ENCODE measurements around the gene PHC3. TPM values are rescaled to one million over a fixed set of nuclear protein-coding genes. Genes with fewer than 3 reads are reported as not detected.
A peak's percentile ranks its signal among the peaks of the same experiment; 100 is the strongest.

Gene PHC3
- total and polyA plus RNA-seq, 4 donors: 6.1 to 131 (median 59.9) TPM

DNA sequence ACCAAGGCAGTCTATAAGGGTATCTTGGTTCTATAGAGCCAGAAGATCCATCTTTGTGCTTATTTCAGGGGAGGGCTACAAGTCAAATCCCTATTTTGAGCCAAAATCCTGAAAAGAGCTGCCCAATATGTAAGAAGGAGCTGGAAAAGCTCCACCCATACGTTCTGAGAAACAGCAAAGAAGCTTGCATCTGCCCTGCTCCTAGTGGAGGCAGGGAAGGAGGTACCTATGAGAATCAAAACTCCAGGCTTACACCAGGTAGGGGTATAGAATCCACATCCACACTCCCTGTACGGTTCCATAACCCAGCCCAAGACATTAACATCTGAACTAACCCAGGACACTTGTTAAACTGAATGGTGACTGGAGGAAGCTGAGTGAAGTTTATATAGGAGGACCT lies 30.0 kb downstream of the PHC3 start:
- no peaks in the 10 kb centered on the region for H3K27me3 ChIP-seq (ENCODE audit: control insufficient read depth in 1 of 2, insufficient read depth in 2 of 2, low read length in 1 of 2)
- no peak overlapping the region for H3K27ac ChIP-seq (ENCODE audit: low read depth in 1 of 2, low read length in 2 of 2)
- WGBS, 2 donors: 36 to 53% methylated on average over 2 of the region's 2 CpGs
- no peak for DNase-seq
- ATAC-seq (ENCODE audit: low FRiP score): peak; percentile 52
- intact Hi-C loops (cut with DNase I): no loop called here
- H3K9me3 ChIP-seq (ENCODE audit: control insufficient read depth, low read length): no peaks in the 10 kb centered on the region
- H3K36me3 ChIP-seq (ENCODE audit: control insufficient read depth in 1 of 2, insufficient read depth in 2 of 2, low read length in 1 of 2): peaks cover 0 to 2% of the 10 kb centered on the region in 2 donors
- peaks cover 2 to 5% of the 10 kb centered on the region in 2 donors for H3K4me1 ChIP-seq (ENCODE audit: control insufficient read depth in 1 of 2, insufficient read depth in 2 of 2, low read length in 2 of 2)
- no peak overlapping the region for H3K4me3 ChIP-seq (ENCODE audit: low read length in 2 of 2)

DNA sequence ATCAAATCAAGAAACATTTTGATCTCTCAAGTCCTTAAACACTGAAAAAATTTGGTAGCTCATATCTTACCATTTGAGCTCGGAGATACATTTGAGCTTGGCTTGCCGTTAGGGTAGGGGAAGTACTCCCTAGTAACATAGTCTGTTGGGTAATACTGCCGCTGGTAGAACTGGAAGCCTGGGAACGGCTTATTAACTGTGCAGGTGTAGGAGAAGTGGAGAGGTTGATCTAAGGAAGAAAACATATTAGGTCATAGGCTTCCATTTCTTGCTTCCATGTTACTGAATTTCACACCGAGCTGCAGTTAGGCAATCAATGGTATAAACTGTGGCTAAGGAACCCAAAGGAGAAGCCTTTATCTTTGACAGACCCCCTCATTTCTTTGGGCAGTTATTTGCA lies 32.5 kb downstream of the PHC3 start:
- peaks cover 0 to 2% of the 10 kb centered on the region in 2 donors for H3K4me1 ChIP-seq (ENCODE audit: control insufficient read depth in 1 of 2, insufficient read depth in 2 of 2, low read length in 2 of 2)
- no peak for ATAC-seq (ENCODE audit: low FRiP score)
- 95 to 96% methylated on average over 5 of the region's 5 CpGs for WGBS, 2 donors

DNA sequence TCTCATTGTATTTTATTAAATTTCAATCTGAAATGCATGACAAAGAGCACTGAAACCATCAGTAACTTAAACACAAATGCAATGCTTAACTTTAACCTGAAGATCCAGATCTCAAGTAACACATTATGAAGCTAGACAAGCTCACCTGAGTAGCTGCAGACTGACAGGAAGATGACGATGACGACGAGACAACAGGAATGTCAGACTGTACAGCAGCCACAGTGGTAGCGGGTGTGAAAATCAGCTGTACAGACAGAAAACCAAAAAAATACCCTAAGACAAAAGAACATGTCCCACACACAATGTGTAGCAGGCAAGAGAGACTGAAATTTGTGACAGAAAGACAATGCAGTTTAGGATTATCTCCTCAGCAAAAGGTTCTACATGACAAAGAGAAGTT lies 36.3 kb downstream of the PHC3 start:
- intact Hi-C loops (cut with DNase I): no loop called here
- WGBS, 2 donors: 92 to 96% methylated on average over 4 of the region's 4 CpGs
- H3K36me3 ChIP-seq (ENCODE audit: control insufficient read depth in 1 of 2, insufficient read depth in 2 of 2, low read length in 1 of 2): peaks cover 0 to 6% of the 10 kb centered on the region in 2 donors

More for the DNA sequence above, 32.5 kb downstream of the PHC3 start:
- no peak for DNase-seq
- intact Hi-C loops (cut with DNase I): no loop called here
- Histone ChIP-seq H3K9me3 (ENCODE audit: control insufficient read depth, low read length) (no peaks in the 10 kb centered on the region), H3K36me3 (ENCODE audit: control insufficient read depth in 1 of 2, insufficient read depth in 2 of 2, low read length in 1 of 2) (peaks cover 0 to 2% of the 10 kb centered on the region in 2 donors), H3K27me3 (ENCODE audit: control insufficient read depth in 1 of 2, insufficient read depth in 2 of 2, low read length in 1 of 2) (no peaks in the 10 kb centered on the region), H3K4me3 (ENCODE audit: low read length in 2 of 2) (no peak overlapping the region), H3K27ac (ENCODE audit: low read depth in 1 of 2, low read length in 2 of 2) (no peak overlapping the region)

DNA sequence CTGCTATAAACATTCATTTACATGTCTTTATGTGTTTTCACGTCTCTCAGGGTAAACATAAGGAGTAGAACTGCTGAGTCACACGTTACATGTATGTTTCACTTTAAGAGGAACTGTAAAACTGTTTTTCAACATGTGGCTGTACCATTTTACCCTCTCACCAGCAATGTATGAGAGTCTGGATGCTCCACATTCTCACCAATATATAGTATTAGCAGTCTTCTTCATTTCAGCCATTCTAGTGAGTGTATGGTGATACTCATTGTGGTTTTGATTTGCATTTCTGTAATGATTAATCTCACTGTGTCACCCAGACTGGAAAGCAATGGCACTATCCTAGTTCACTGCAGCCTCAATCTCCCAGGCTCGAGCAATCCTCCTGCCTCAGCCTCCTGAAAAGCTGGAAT lies 37.1 kb downstream of the PHC3 start:
- DNase-seq (no peak), ATAC-seq (ENCODE audit: low FRiP score) (no peak)
- H3K9me3 ChIP-seq (ENCODE audit: control insufficient read depth, low read length): no peaks in the 10 kb centered on the region
- H3K36me3 ChIP-seq (ENCODE audit: control insufficient read depth in 1 of 2, insufficient read depth in 2 of 2, low read length in 1 of 2): peaks cover 0 to 6% of the 10 kb centered on the region in 2 donors
- H3K27me3 ChIP-seq (ENCODE audit: control insufficient read depth in 1 of 2, insufficient read depth in 2 of 2, low read length in 1 of 2): no peaks in the 10 kb centered on the region
- intact Hi-C loops (cut with DNase I): no loop called here
- H3K27ac ChIP-seq (ENCODE audit: low read depth in 1 of 2, low read length in 2 of 2): no peak overlapping the region
- no peak overlapping the region for H3K4me3 ChIP-seq (ENCODE audit: low read length in 2 of 2)
- 88 to 89% methylated on average over 3 of the region's 3 CpGs for whole genome bisulfite sequencing, 2 donors
- H3K4me1 ChIP-seq (ENCODE audit: control insufficient read depth in 1 of 2, insufficient read depth in 2 of 2, low read length in 2 of 2): peaks cover 0 to 1% of the 10 kb centered on the region in 2 donors

More for the DNA sequence above, 36.3 kb downstream of the PHC3 start:
- DNase-seq: no peak
- H3K4me1 ChIP-seq (ENCODE audit: control insufficient read depth in 1 of 2, insufficient read depth in 2 of 2, low read length in 2 of 2): no peaks in the 10 kb centered on the region
- no peak overlapping the region for H3K4me3 ChIP-seq (ENCODE audit: low read length in 2 of 2)
- ATAC-seq (ENCODE audit: low FRiP score): no peak
- H3K27ac ChIP-seq (ENCODE audit: low read depth in 1 of 2, low read length in 2 of 2): no peak overlapping the region
- no peaks in the 10 kb centered on the region for H3K9me3 ChIP-seq (ENCODE audit: control insufficient read depth, low read length)
- no peaks in the 10 kb centered on the region for H3K27me3 ChIP-seq (ENCODE audit: control insufficient read depth in 1 of 2, insufficient read depth in 2 of 2, low read length in 1 of 2)

DNA sequence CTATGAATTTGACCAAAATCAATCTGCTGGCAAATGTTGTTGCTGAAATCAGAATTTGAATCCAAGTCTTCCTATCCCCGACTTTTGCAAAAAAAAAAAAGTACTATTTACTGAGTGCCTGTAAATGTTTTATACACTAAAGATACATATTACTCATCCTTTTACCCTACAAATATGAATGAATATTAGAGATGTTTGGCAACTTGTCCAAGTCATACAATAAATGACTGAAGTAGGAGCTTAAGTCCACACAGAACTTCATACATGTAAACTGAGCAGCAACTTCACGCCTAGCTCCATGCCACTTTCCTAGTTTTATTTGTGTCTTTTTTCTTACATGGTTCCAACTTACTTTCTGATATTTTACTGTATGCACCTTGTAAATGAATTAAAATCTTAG lies 39.2 kb downstream of the PHC3 start:
- no peaks in the 10 kb centered on the region for H3K27me3 ChIP-seq (ENCODE audit: control insufficient read depth in 1 of 2, insufficient read depth in 2 of 2, low read length in 1 of 2)
- H3K9me3 ChIP-seq (ENCODE audit: control insufficient read depth, low read length): no peaks in the 10 kb centered on the region
- intact Hi-C loops (cut with DNase I): no loop called here
- 92 to 95% methylated on average over 2 of the region's 2 CpGs for WGBS, 2 donors
- peaks cover 0 to 1% of the 10 kb centered on the region in 2 donors for H3K4me1 ChIP-seq (ENCODE audit: control insufficient read depth in 1 of 2, insufficient read depth in 2 of 2, low read length in 2 of 2)
- no peak for ATAC-seq (ENCODE audit: low FRiP score)
- H3K36me3 ChIP-seq (ENCODE audit: control insufficient read depth in 1 of 2, insufficient read depth in 2 of 2, low read length in 1 of 2): peaks cover 0 to 3% of the 10 kb centered on the region in 2 donors
- H3K27ac ChIP-seq (ENCODE audit: low read depth in 1 of 2, low read length in 2 of 2): no peak overlapping the region
- no peak overlapping the region for H3K4me3 ChIP-seq (ENCODE audit: low read length in 2 of 2)
- no peak for DNase-seq

DNA sequence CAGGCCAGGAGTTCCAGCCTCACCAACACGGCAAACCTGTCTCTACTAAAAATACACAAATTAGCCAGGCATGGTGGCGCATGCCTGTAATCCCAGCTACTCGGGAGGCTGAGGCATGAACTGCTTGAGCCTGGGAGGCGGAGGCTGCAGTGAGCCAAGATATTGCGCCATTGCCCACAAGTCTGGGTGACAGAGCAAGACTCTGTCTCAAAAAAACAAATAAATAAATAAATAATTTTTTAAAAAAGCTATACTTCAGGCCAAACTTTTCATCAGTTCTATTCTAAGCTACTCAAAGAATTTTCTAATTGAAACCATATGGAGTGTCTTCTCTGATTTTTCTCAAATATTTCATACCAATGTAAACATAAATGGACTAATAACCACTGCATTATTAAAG lies 43.5 kb downstream of the PHC3 start:
- Histone ChIP-seq H3K36me3 (ENCODE audit: control insufficient read depth in 1 of 2, insufficient read depth in 2 of 2, low read length in 1 of 2) (peaks cover 0 to 6% of the 10 kb centered on the region in 2 donors), H3K9me3 (ENCODE audit: control insufficient read depth, low read length) (no peaks in the 10 kb centered on the region), H3K4me3 (ENCODE audit: low read length in 2 of 2) (no peak overlapping the region), H3K27ac (ENCODE audit: low read depth in 1 of 2, low read length in 2 of 2) (no peak overlapping the region), H3K4me1 (ENCODE audit: control insufficient read depth in 1 of 2, insufficient read depth in 2 of 2, low read length in 2 of 2) (peaks cover 0 to 1% of the 10 kb centered on the region in 2 donors), H3K27me3 (ENCODE audit: control insufficient read depth in 1 of 2, insufficient read depth in 2 of 2, low read length in 1 of 2) (no peaks in the 10 kb centered on the region)
- DNase-seq (no peak), ATAC-seq (ENCODE audit: low FRiP score) (no peak)
- intact Hi-C loops (cut with DNase I): no loop called here
- 93 to 98% methylated on average over 5 of the region's 5 CpGs for WGBS, 2 donors

DNA sequence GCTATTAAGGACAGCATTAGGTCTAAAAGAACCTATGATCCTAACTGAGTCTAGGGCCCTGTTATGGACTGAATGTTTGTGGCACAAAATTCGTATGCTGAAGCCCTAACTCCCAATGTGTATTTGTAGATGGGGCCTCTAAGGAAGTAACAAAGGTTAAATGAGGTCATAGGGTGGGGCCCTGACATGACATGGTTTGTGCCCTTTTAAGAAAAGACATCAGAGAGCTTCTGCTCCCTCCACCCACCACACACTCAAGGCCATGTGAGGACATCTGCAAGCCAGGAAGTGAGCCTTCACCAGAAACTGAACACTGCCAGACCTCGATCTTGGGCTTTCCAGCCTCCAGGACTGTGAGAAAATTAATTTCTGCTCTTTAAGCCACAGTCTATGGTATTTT lies 49.2 kb downstream of the PHC3 start:
- H3K4me3 ChIP-seq (ENCODE audit: low read length in 2 of 2): no peak overlapping the region
- intact Hi-C loops (cut with DNase I): no loop called here
- ATAC-seq (ENCODE audit: low FRiP score) (no peak), DNase-seq (no peak)
- H3K27ac ChIP-seq (ENCODE audit: low read depth in 1 of 2, low read length in 2 of 2): no peak overlapping the region
- peaks cover 0 to 8% of the 10 kb centered on the region in 2 donors for H3K36me3 ChIP-seq (ENCODE audit: control insufficient read depth in 1 of 2, insufficient read depth in 2 of 2, low read length in 1 of 2)
- WGBS, 2 donors: 83 to 92% methylated on average over 2 of the region's 2 CpGs
- H3K9me3 ChIP-seq (ENCODE audit: control insufficient read depth, low read length): no peaks in the 10 kb centered on the region
- H3K27me3 ChIP-seq (ENCODE audit: control insufficient read depth in 1 of 2, insufficient read depth in 2 of 2, low read length in 1 of 2): no peaks in the 10 kb centered on the region
- H3K4me1 ChIP-seq (ENCODE audit: control insufficient read depth in 1 of 2, insufficient read depth in 2 of 2, low read length in 2 of 2): no peaks in the 10 kb centered on the region

DNA sequence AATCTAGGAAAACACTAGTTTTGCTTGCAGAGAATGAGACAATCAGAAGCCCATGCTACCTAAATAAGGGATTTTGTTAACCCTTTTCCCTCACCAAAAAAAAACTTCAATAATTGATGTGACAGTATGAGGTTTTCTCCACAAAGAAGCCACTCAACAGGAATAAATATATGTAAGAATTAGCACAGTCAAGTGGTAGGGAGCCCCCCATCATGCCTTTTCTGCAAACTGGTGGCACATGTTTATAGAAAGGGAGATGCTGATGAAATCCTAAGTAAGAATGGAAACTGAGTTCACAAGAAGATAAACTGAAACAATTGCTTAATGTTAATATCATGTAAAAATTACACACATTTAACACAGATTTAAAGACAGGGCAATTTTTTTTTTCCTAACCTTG lies 51.0 kb downstream of the PHC3 start:
- H3K36me3 ChIP-seq (ENCODE audit: control insufficient read depth in 1 of 2, insufficient read depth in 2 of 2, low read length in 1 of 2): peaks cover 0 to 6% of the 10 kb centered on the region in 2 donors
- no peaks in the 10 kb centered on the region for H3K9me3 ChIP-seq (ENCODE audit: control insufficient read depth, low read length)
- H3K4me1 ChIP-seq (ENCODE audit: control insufficient read depth in 1 of 2, insufficient read depth in 2 of 2, low read length in 2 of 2): no peaks in the 10 kb centered on the region
- no peak overlapping the region for H3K4me3 ChIP-seq (ENCODE audit: low read length in 2 of 2)
- intact Hi-C loops (cut with DNase I): no loop called here
- ATAC-seq (ENCODE audit: low FRiP score) (no peak), DNase-seq (no peak)
- no peak overlapping the region for H3K27ac ChIP-seq (ENCODE audit: low read depth in 1 of 2, low read length in 2 of 2)
- H3K27me3 ChIP-seq (ENCODE audit: control insufficient read depth in 1 of 2, insufficient read depth in 2 of 2, low read length in 1 of 2): no peaks in the 10 kb centered on the region

DNA sequence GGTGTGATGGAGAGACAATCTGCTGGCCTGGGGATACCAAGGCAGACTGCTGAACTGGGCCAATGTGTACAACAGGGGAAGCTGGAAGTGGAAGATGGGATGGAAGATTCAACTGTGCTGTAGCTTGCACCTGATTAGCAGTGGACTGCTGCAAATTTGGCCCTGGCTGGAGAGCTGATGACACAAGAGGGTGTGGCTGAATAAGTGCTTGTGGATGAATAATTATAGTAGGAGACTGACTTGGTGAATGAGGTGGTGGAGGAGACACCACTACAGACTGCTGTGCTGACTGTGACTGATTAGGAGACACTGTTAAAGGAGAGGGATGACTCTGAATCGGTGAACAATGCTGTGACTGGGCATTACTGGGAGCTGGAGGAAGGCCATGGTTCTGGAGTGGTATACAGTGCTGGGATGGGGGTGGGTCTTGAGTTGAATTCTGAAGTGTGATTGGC lies 52.5 kb downstream of the PHC3 start:
- no peak for ATAC-seq (ENCODE audit: low FRiP score)
- H3K4me1 ChIP-seq (ENCODE audit: control insufficient read depth in 1 of 2, insufficient read depth in 2 of 2, low read length in 2 of 2): no peaks in the 10 kb centered on the region
- no peak overlapping the region for H3K4me3 ChIP-seq (ENCODE audit: low read length in 2 of 2)
- H3K27ac ChIP-seq (ENCODE audit: low read depth in 1 of 2, low read length in 2 of 2): no peak overlapping the region
- WGBS, 2 donors: 86 to 96% methylated on average over 1 of the region's 1 CpG
- peaks cover 0 to 6% of the 10 kb centered on the region in 2 donors for H3K36me3 ChIP-seq (ENCODE audit: control insufficient read depth in 1 of 2, insufficient read depth in 2 of 2, low read length in 1 of 2)
- intact Hi-C loops (cut with DNase I): no loop called here
- no peak for DNase-seq
- H3K9me3 ChIP-seq (ENCODE audit: control insufficient read depth, low read length): no peaks in the 10 kb centered on the region
- no peaks in the 10 kb centered on the region for H3K27me3 ChIP-seq (ENCODE audit: control insufficient read depth in 1 of 2, insufficient read depth in 2 of 2, low read length in 1 of 2)
